Astrocyte (in vitro differentiated cells and primary cell): ENCODE measurements around the gene TEX14.

ENCODE experiments used
- EZH2 ChIP-seq: IDR thresholded peaks from 2 replicates; pipeline ENCODE4 v1.6.1; 2012; ENCODE audit warnings: mild to moderate bottlenecking, low read length, inconsistent platforms; ENCODE audit not compliant: insufficient read depth
- TF ChIP-seq, protein P1 (sequence below): IDR thresholded peaks from 2 replicates; pipeline ENCODE4 v1.5.1; 2011; ENCODE audit warnings: low read depth, mild to moderate bottlenecking, inconsistent platforms, low read length, moderate library complexity; ENCODE audit not compliant: insufficient read depth

DNA sequence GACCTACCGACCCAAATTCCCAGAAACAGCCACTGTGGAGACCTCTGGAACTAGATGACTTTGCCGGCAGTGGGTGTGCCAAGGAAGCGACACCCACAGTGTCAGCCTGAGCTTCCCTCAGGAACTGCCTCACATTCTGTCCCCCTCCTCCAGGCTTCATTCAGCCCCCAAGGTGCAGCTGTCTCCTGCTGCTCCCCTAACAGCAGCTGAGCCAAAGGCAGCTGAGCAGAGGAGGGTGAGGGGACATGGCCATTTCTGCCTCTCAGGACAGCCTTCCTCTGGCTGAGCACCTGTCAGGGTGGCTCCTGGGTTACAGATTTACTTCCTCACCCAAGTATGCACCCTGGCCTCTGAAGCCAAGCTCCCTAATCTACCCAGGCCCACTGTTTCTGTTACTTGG, 155.3 kb downstream of the TEX14 start:
- TF ChIP-seq, protein P1, sequence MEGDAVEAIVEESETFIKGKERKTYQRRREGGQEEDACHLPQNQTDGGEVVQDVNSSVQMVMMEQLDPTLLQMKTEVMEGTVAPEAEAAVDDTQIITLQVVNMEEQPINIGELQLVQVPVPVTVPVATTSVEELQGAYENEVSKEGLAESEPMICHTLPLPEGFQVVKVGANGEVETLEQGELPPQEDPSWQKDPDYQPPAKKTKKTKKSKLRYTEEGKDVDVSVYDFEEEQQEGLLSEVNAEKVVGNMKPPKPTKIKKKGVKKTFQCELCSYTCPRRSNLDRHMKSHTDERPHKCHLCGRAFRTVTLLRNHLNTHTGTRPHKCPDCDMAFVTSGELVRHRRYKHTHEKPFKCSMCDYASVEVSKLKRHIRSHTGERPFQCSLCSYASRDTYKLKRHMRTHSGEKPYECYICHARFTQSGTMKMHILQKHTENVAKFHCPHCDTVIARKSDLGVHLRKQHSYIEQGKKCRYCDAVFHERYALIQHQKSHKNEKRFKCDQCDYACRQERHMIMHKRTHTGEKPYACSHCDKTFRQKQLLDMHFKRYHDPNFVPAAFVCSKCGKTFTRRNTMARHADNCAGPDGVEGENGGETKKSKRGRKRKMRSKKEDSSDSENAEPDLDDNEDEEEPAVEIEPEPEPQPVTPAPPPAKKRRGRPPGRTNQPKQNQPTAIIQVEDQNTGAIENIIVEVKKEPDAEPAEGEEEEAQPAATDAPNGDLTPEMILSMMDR: no peak
- TF ChIP-seq EZH2: no peak
